GM18507 (cell line): ENCODE results near the gene RAB27B.
"Not testable (repeated sequence)": the region's sequence is repeated elsewhere in the genome, so short reads cannot be mapped to it uniquely, and the experiment has no call there.

ENCODE experiments used
- DNase-seq: peaks from one replicate; pipeline ENCODE4 v3.0.0; 2011; ENCODE audit warnings: low read depth; ENCODE audit not compliant: insufficient read length; ENCODE audit errors: extremely low spot score
- FAIRE-seq: peaks from 2 replicates; lab custom pipeline; 2011; peaks lifted over from hg19 to GRCh38; lab: Jason Lieb, UNC

RAB27B gene

GRCh38 chr18:54813305-54813704 lies 15.0 kb upstream of the RAB27B start:
- DNase-seq = no peak
- no peak for FAIRE-seq

- DNase-seq = no peak
- FAIRE-seq = no peak
Measured at GRCh38 chr18:54813977-54814565, 14.2 kb upstream of the RAB27B start.

GRCh38 chr18:54815086-54815485 lies 13.2 kb upstream of the RAB27B start:
- no peak for DNase-seq
- FAIRE-seq = no peak

- DNase-seq, FAIRE-seq: not testable (repeated sequence)
Measured at GRCh38 chr18:54820785-54821275, 7.4 kb upstream of the RAB27B start.

GRCh38 chr18:54822872-54823845 lies 5.1 kb upstream of the RAB27B start:
- DNase-seq (no peak), FAIRE-seq (no peak)

- FAIRE-seq = no peak
- no peak for DNase-seq
Measured at GRCh38 chr18:54824761-54825160, 3.5 kb upstream of the RAB27B start.

GRCh38 chr18:54825601-54826344 lies 2.5 kb upstream of the RAB27B start:
- FAIRE-seq = no peak
- DNase-seq = no peak

- DNase-seq (no peak), FAIRE-seq (no peak)
Measured at GRCh38 chr18:54828986-54829385, 709 bp downstream of the RAB27B start.

- FAIRE-seq = no peak
- DNase-seq = no peak
Measured at GRCh38 chr18:54829856-54830255, 1.6 kb downstream of the RAB27B start.

- no peak for DNase-seq
- no peak for FAIRE-seq
Measured at GRCh38 chr18:54830260-54830659, 2.0 kb downstream of the RAB27B start.

- DNase-seq (no peak), FAIRE-seq (no peak)
Measured at GRCh38 chr18:54830866-54831265, 2.6 kb downstream of the RAB27B start.

- FAIRE-seq = no peak
Measured at GRCh38 chr18:54835944-54836343, 7.7 kb downstream of the RAB27B start.

GRCh38 chr18:54843314-54843713 lies 15.0 kb downstream of the RAB27B start:
- FAIRE-seq (no peak), DNase-seq (no peak)

More at GRCh38 chr18:54835944-54836343, 7.7 kb downstream of the RAB27B start:
- DNase-seq = no peak

GRCh38 chr18:54845787-54846186 lies 17.5 kb downstream of the RAB27B start:
- no peak for DNase-seq
- FAIRE-seq = no peak

- FAIRE-seq (no peak), DNase-seq (no peak)
Measured at GRCh38 chr18:54848121-54848520, 19.8 kb downstream of the RAB27B start.

GRCh38 chr18:54849683-54850082 lies 21.4 kb downstream of the RAB27B start:
- no peak for FAIRE-seq
- no peak for DNase-seq

- FAIRE-seq (no peak), DNase-seq (no peak)
Measured at GRCh38 chr18:54850598-54850997, 22.3 kb downstream of the RAB27B start.

GRCh38 chr18:54852780-54853675 lies 24.8 kb downstream of the RAB27B start:
- DNase-seq = no peak
- FAIRE-seq = no peak

- FAIRE-seq, DNase-seq: not testable (repeated sequence)
Measured at GRCh38 chr18:54855050-54855449, 26.8 kb downstream of the RAB27B start.
